Mammary epithelial cell (primary cell): ENCODE data around the gene AACS.

Source experiments
- EZH2 ChIP-seq: IDR thresholded peaks from 2 replicates; pipeline ENCODE4 v1.6.1; 2012; ENCODE audit warnings: low read length, inconsistent platforms, borderline replicate concordance
- TF ChIP-seq, protein P1 (sequence below), 2 donors: IDR thresholded peaks in 1 of 2; conservative IDR thresholded peaks in 1 of 2; 2 replicates each; pipeline ENCODE4 v1.5.1; 2011 to 2012; ENCODE audit warnings: inconsistent platforms in 2 of 2, low read length in 2 of 2, mild to moderate bottlenecking in 2 of 2, control low read depth in 1 of 2, low read depth in 1 of 2; ENCODE audit not compliant: insufficient read depth in 1 of 2; ENCODE audit errors: extremely low read depth in 1 of 2

DNA sequence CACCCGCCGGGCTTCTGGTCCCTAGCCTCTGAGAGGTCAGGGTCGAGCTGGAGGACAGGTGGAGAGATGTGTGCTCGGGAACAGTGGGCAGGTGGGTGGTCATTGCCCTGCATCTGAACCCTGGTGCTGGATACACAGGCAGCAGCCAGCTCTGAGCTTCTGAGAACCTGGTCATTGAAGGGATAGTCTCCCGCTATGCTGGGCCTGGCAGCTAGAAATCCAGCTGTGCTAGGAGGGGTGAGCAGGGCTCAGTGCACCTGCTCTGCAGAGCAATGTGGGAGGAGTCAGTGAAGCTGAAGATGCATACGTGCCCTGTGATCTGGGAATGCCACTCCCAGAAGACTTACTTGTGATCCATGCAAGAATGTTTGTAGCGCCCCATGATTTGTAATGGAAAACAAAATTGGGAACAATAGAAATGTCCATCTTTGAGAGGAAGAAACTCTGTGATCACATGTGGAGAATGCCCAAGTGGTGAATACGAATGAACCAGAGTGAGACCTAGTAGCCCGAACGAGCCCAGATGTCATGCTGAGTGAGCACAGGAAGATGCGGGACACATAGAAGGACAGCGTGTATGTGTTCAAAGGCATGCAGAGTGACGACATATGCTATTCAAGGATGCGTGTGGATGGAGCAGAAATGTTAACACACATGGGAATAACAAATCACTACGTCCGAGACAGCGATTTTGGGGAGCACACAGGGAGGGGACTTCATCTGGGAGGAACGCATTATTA, 63.4 kb downstream of the AACS start:
- no peak for TF ChIP-seq EZH2
- TF ChIP-seq, protein P1, sequence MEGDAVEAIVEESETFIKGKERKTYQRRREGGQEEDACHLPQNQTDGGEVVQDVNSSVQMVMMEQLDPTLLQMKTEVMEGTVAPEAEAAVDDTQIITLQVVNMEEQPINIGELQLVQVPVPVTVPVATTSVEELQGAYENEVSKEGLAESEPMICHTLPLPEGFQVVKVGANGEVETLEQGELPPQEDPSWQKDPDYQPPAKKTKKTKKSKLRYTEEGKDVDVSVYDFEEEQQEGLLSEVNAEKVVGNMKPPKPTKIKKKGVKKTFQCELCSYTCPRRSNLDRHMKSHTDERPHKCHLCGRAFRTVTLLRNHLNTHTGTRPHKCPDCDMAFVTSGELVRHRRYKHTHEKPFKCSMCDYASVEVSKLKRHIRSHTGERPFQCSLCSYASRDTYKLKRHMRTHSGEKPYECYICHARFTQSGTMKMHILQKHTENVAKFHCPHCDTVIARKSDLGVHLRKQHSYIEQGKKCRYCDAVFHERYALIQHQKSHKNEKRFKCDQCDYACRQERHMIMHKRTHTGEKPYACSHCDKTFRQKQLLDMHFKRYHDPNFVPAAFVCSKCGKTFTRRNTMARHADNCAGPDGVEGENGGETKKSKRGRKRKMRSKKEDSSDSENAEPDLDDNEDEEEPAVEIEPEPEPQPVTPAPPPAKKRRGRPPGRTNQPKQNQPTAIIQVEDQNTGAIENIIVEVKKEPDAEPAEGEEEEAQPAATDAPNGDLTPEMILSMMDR (conservative IDR thresholded peaks at IDR 0.05 in 1 of 2, IDR thresholded peaks at IDR 0.05 in 1 of 2; ENCODE audit: extremely low read depth in 1 of 2, insufficient read depth in 1 of 2, low read depth in 1 of 2, low read length in 2 of 2) = no peak
